ENCODE data around the gene TLK1.

The TLK1 gene

DNA sequence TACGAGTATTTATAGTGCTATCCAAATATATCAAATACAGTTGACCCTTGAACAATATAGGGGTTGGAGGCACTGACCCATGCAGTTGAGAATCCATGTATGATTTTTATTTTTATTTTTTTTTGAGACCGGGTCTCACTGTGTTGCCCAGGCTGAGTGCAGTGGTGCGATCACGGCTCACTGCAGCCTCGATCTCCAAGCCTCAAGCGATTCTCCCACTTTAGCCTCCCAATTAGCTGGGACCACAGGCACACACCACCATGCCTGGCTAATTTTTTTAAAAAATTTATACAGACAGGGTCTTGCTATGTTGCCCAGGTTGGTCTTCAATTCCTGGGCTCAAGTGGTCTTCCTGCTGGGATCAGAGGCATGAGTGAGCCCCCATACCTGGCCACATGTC is 161.0 kb downstream of the TLK1 start:
- no peak for ATAC-seq
- no peak for TF ChIP-seq ZFP30 (CRISPR knock-in tag; IDR thresholded peaks at IDR 0.05)
- TF ChIP-seq ESRRG (CRISPR knock-in tag; IDR thresholded peaks at IDR 0.05) = no peak
- no peak for TF ChIP-seq ISL1 (CRISPR knock-in tag; IDR thresholded peaks at IDR 0.05)
- TF ChIP-seq SNAI2 (CRISPR knock-in tag; IDR thresholded peaks at IDR 0.05) = no peak
- TF ChIP-seq, protein P1, sequence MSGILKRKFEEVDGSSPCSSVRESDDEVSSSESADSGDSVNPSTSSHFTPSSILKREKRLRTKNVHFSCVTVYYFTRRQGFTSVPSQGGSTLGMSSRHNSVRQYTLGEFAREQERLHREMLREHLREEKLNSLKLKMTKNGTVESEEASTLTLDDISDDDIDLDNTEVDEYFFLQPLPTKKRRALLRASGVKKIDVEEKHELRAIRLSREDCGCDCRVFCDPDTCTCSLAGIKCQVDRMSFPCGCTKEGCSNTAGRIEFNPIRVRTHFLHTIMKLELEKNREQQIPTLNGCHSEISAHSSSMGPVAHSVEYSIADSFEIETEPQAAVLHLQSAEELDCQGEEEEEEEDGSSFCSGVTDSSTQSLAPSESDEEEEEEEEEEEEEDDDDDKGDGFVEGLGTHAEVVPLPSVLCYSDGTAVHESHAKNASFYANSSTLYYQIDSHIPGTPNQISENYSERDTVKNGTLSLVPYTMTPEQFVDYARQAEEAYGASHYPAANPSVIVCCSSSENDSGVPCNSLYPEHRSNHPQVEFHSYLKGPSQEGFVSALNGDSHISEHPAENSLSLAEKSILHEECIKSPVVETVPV (CRISPR knock-in tag; IDR thresholded peaks at IDR 0.05) = no peak
- TF ChIP-seq TOX (CRISPR knock-in tag; IDR thresholded peaks at IDR 0.05; ENCODE audit: borderline replicate concordance) = no peak
- TF ChIP-seq, protein P2, sequence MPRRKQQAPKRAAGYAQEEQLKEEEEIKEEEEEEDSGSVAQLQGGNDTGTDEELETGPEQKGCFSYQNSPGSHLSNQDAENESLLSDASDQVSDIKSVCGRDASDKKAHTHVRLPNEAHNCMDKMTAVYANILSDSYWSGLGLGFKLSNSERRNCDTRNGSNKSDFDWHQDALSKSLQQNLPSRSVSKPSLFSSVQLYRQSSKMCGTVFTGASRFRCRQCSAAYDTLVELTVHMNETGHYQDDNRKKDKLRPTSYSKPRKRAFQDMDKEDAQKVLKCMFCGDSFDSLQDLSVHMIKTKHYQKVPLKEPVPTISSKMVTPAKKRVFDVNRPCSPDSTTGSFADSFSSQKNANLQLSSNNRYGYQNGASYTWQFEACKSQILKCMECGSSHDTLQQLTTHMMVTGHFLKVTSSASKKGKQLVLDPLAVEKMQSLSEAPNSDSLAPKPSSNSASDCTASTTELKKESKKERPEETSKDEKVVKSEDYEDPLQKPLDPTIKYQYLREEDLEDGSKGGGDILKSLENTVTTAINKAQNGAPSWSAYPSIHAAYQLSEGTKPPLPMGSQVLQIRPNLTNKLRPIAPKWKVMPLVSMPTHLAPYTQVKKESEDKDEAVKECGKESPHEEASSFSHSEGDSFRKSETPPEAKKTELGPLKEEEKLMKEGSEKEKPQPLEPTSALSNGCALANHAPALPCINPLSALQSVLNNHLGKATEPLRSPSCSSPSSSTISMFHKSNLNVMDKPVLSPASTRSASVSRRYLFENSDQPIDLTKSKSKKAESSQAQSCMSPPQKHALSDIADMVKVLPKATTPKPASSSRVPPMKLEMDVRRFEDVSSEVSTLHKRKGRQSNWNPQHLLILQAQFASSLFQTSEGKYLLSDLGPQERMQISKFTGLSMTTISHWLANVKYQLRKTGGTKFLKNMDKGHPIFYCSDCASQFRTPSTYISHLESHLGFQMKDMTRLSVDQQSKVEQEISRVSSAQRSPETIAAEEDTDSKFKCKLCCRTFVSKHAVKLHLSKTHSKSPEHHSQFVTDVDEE (CRISPR knock-in tag; IDR thresholded peaks at IDR 0.05) = no peak
- no peak for TF ChIP-seq TCF4 (CRISPR knock-in tag; IDR thresholded peaks at IDR 0.05; ENCODE audit: borderline replicate concordance)
- no peak for TF ChIP-seq ZFP3 (CRISPR knock-in tag; IDR thresholded peaks at IDR 0.05)
- TF ChIP-seq CSDC2 (CRISPR knock-in tag; IDR thresholded peaks at IDR 0.05) = no peak
- no peak for TF ChIP-seq PPARA (CRISPR knock-in tag; IDR thresholded peaks at IDR 0.05; ENCODE audit: borderline replicate concordance)
- TF ChIP-seq OSR1 (CRISPR knock-in tag; IDR thresholded peaks at IDR 0.05) = no peak
- no peak for TF ChIP-seq ARNTL (CRISPR knock-in tag; IDR thresholded peaks at IDR 0.05; ENCODE audit: borderline replicate concordance, low read depth)
- TF ChIP-seq RARB (CRISPR knock-in tag; IDR thresholded peaks at IDR 0.05) = no peak
- TF ChIP-seq ZNF565 (CRISPR knock-in tag; conservative IDR thresholded peaks at IDR 0.05; ENCODE audit: low read depth) = no peak
- no peak for TF ChIP-seq GLIS3 (CRISPR knock-in tag; IDR thresholded peaks at IDR 0.05)
- TF ChIP-seq ZNF8 (CRISPR knock-in tag; IDR thresholded peaks at IDR 0.05) = no peak
- TF ChIP-seq ZC3H10 (CRISPR knock-in tag; IDR thresholded peaks at IDR 0.05) = no peak
- TF ChIP-seq ZNF70 (CRISPR knock-in tag; IDR thresholded peaks at IDR 0.05) = no peak
- TF ChIP-seq, protein P3, sequence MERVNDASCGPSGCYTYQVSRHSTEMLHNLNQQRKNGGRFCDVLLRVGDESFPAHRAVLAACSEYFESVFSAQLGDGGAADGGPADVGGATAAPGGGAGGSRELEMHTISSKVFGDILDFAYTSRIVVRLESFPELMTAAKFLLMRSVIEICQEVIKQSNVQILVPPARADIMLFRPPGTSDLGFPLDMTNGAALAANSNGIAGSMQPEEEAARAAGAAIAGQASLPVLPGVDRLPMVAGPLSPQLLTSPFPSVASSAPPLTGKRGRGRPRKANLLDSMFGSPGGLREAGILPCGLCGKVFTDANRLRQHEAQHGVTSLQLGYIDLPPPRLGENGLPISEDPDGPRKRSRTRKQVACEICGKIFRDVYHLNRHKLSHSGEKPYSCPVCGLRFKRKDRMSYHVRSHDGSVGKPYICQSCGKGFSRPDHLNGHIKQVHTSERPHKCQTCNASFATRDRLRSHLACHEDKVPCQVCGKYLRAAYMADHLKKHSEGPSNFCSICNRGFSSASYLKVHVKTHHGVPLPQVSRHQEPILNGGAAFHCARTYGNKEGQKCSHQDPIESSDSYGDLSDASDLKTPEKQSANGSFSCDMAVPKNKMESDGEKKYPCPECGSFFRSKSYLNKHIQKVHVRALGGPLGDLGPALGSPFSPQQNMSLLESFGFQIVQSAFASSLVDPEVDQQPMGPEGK (CRISPR knock-in tag; IDR thresholded peaks at IDR 0.05; ENCODE audit: borderline replicate concordance) = no peak

DNA sequence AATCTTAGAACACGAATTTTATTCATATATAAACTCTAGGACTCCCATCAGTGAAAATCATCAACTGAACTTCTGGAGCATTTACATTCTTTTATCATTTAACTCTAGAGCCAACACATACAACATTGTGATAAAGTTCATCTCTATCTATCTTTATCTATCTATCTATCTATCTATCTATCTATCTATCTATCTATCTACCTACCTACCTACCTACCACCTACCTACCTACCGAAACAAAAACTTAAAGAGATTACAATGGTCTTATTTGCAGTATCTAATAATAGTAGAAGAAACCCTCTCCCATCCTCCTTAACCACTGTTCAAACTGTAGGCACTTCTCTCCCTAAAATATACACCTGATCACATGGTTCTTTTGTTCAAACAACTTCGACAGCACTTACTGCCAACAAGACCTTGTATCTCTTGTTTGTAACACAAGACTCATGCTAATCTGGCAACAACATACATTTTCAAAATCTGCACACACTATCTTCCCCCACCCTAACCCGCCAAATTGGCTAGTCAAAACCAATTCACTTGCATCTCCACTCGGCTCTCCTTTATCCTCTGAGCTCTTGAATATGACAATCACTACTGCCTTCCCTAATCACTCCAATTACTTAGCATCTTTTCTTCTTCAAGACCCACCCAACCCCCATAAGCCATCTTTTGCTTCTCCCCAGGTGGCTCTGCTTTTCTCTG is 162.6 kb downstream of the TLK1 start:
- TF ChIP-seq CSDC2 (CRISPR knock-in tag; IDR thresholded peaks at IDR 0.05) = no peak
- TF ChIP-seq ZNF70 (CRISPR knock-in tag; IDR thresholded peaks at IDR 0.05) = no peak
- no peak for TF ChIP-seq GLIS3 (CRISPR knock-in tag; IDR thresholded peaks at IDR 0.05)
- TF ChIP-seq ZNF8 (CRISPR knock-in tag; IDR thresholded peaks at IDR 0.05) = no peak
- TF ChIP-seq ZNF565 (CRISPR knock-in tag; conservative IDR thresholded peaks at IDR 0.05; ENCODE audit: low read depth) = no peak
- TF ChIP-seq OSR1 (CRISPR knock-in tag; IDR thresholded peaks at IDR 0.05) = no peak
- no peak for TF ChIP-seq ZFP30 (CRISPR knock-in tag; IDR thresholded peaks at IDR 0.05)
- TF ChIP-seq, protein P4, sequence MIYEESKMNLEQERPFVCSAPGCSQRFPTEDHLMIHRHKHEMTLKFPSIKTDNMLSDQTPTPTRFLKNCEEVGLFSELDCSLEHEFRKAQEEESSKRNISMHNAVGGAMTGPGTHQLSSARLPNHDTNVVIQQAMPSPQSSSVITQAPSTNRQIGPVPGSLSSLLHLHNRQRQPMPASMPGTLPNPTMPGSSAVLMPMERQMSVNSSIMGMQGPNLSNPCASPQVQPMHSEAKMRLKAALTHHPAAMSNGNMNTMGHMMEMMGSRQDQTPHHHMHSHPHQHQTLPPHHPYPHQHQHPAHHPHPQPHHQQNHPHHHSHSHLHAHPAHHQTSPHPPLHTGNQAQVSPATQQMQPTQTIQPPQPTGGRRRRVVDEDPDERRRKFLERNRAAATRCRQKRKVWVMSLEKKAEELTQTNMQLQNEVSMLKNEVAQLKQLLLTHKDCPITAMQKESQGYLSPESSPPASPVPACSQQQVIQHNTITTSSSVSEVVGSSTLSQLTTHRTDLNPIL (CRISPR knock-in tag; IDR thresholded peaks at IDR 0.05; ENCODE audit: low read depth) = no peak
- TF ChIP-seq, protein P5, sequence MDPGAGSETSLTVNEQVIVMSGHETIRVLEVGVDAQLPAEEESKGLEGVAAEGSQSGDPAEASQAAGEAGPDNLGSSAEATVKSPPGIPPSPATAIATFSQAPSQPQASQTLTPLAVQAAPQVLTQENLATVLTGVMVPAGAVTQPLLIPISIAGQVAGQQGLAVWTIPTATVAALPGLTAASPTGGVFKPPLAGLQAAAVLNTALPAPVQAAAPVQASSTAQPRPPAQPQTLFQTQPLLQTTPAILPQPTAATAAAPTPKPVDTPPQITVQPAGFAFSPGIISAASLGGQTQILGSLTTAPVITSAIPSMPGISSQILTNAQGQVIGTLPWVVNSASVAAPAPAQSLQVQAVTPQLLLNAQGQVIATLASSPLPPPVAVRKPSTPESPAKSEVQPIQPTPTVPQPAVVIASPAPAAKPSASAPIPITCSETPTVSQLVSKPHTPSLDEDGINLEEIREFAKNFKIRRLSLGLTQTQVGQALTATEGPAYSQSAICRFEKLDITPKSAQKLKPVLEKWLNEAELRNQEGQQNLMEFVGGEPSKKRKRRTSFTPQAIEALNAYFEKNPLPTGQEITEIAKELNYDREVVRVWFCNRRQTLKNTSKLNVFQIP (CRISPR knock-in tag; IDR thresholded peaks at IDR 0.05; ENCODE audit: borderline replicate concordance, low read depth) = no peak
- TF ChIP-seq ZC3H10 (CRISPR knock-in tag; IDR thresholded peaks at IDR 0.05) = no peak
- TF ChIP-seq ZFP3 (CRISPR knock-in tag; IDR thresholded peaks at IDR 0.05) = no peak
- no peak for TF ChIP-seq BACH2 (CRISPR knock-in tag; IDR thresholded peaks at IDR 0.05; ENCODE audit: borderline replicate concordance)
- TF ChIP-seq TOX (CRISPR knock-in tag; IDR thresholded peaks at IDR 0.05; ENCODE audit: borderline replicate concordance) = no peak
- no peak for TF ChIP-seq ESRRG (CRISPR knock-in tag; IDR thresholded peaks at IDR 0.05)
- ATAC-seq = no peak
